Mammary epithelial cell (primary cell): ENCODE data around the gene CFAP52.

Experiments
- EZH2 ChIP-seq: IDR thresholded peaks from 2 replicates; pipeline ENCODE4 v1.6.1; 2012; ENCODE audit warnings: low read length, inconsistent platforms, borderline replicate concordance
- TF ChIP-seq, protein P1 (sequence below), 2 donors: IDR thresholded peaks in 1 of 2; conservative IDR thresholded peaks in 1 of 2; 2 replicates each; pipeline ENCODE4 v1.5.1; 2011 to 2012; ENCODE audit warnings: inconsistent platforms in 2 of 2, low read length in 2 of 2, mild to moderate bottlenecking in 2 of 2, control low read depth in 1 of 2, low read depth in 1 of 2; ENCODE audit not compliant: insufficient read depth in 1 of 2; ENCODE audit errors: extremely low read depth in 1 of 2

DNA sequence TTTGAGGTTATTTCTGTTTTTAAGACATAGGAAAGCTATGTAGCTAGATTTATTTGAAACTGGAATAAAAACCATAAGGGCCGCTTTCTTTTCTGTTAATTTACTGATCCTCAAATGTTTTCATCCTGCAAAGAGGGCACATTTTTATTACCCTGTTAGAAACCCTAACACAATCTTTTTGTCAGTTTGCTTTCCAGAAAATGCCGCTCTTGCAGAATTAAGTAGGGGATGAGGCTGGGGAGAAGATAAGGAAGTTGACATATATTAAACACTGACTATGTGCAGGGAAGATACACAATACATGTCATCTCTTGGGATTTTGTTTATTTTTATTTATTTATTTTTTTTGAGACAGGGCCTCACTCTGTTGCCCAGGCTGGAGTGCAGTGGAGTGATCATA lies 84.6 kb downstream of the CFAP52 start:
- TF ChIP-seq, protein P1, sequence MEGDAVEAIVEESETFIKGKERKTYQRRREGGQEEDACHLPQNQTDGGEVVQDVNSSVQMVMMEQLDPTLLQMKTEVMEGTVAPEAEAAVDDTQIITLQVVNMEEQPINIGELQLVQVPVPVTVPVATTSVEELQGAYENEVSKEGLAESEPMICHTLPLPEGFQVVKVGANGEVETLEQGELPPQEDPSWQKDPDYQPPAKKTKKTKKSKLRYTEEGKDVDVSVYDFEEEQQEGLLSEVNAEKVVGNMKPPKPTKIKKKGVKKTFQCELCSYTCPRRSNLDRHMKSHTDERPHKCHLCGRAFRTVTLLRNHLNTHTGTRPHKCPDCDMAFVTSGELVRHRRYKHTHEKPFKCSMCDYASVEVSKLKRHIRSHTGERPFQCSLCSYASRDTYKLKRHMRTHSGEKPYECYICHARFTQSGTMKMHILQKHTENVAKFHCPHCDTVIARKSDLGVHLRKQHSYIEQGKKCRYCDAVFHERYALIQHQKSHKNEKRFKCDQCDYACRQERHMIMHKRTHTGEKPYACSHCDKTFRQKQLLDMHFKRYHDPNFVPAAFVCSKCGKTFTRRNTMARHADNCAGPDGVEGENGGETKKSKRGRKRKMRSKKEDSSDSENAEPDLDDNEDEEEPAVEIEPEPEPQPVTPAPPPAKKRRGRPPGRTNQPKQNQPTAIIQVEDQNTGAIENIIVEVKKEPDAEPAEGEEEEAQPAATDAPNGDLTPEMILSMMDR (conservative IDR thresholded peaks at IDR 0.05 in 1 of 2, IDR thresholded peaks at IDR 0.05 in 1 of 2; ENCODE audit: extremely low read depth in 1 of 2, insufficient read depth in 1 of 2, low read depth in 1 of 2, low read length in 2 of 2): no peak
- no peak for TF ChIP-seq EZH2
